H9 (cell line): Measurements from ENCODE around the gene IGLON5. TPM values are rescaled to one million over a fixed set of nuclear protein-coding genes. Genes with fewer than 3 reads are reported as not detected.

Experiments
- DNase-seq: peaks from one replicate; pipeline ENCODE4 v3.0.0-alpha.2; 2017
- H2AFZ ChIP-seq: one replicate; pipeline ENCODE4 v1.6.1; 2013; ENCODE audit warnings: mild to moderate bottlenecking, low read length, control low read depth, moderate library complexity
- H2AK5ac ChIP-seq: 2 replicates; pipeline ENCODE4 v1.6.1; 2013; ENCODE audit warnings: low read length, control low read depth, mixed read lengths; ENCODE audit not compliant: insufficient read length
- H2BK120ac ChIP-seq: one replicate; pipeline ENCODE4 v1.6.1; 2013; ENCODE audit warnings: low read depth, mild to moderate bottlenecking, low read length, control low read depth, inconsistent platforms; ENCODE audit not compliant: poor library complexity, severe bottlenecking
- H2BK12ac ChIP-seq: 2 replicates; pipeline ENCODE4 v1.6.1; 2013; ENCODE audit warnings: low read length, control low read depth, mixed read lengths, low read depth; ENCODE audit not compliant: insufficient read length
- H2BK15ac ChIP-seq: 2 replicates; pipeline ENCODE4 v1.6.1; 2013; ENCODE audit warnings: low read depth, low read length, control low read depth
- H2BK20ac ChIP-seq: one replicate; pipeline ENCODE4 v1.6.1; 2013; ENCODE audit warnings: low read depth, mild to moderate bottlenecking, low read length, control low read depth, inconsistent platforms; ENCODE audit not compliant: poor library complexity, severe bottlenecking
- H2BK5ac ChIP-seq: 2 replicates; pipeline ENCODE4 v1.6.1; 2013; ENCODE audit warnings: low read length, control low read depth, mixed read lengths; ENCODE audit not compliant: insufficient read length
- H3K14ac ChIP-seq: 2 replicates; pipeline ENCODE4 v1.6.1; 2013; ENCODE audit warnings: low read length, control low read depth; ENCODE audit not compliant: insufficient read depth
- H3K18ac ChIP-seq: 2 replicates; pipeline ENCODE4 v1.6.1; 2013; ENCODE audit warnings: low read depth, mild to moderate bottlenecking, mixed read lengths, low read length, control low read depth; ENCODE audit not compliant: insufficient read length
- H3K23ac ChIP-seq: 2 replicates; pipeline ENCODE4 v1.6.1; 2013; ENCODE audit warnings: low read length, control low read depth, mixed read lengths, low read depth; ENCODE audit not compliant: insufficient read length
- H3K23me2 ChIP-seq: 2 replicates; pipeline ENCODE4 v1.6.1; 2013; ENCODE audit warnings: low read depth, mild to moderate bottlenecking, mixed read lengths, low read length, control low read depth; ENCODE audit not compliant: insufficient read length, poor library complexity, severe bottlenecking
- H3K27ac ChIP-seq: 2 replicates; pipeline ENCODE4 v1.5.1; 2013; ENCODE audit warnings: low read length, control low read depth, mixed read lengths, low read depth; ENCODE audit not compliant: insufficient read length
- H3K27me3 ChIP-seq: 2 replicates; pipeline ENCODE4 v1.6.1; 2013; ENCODE audit warnings: low read length, control low read depth, inconsistent platforms; ENCODE audit not compliant: insufficient read depth
- H3K4ac ChIP-seq: 2 replicates; pipeline ENCODE4 v1.6.1; 2013; ENCODE audit warnings: low read depth, mild to moderate bottlenecking, control low read depth, inconsistent platforms, low read length, moderate library complexity
- H3K4me1 ChIP-seq: 2 replicates; pipeline ENCODE4 v1.6.1; 2013; ENCODE audit warnings: low read length, control low read depth, inconsistent platforms; ENCODE audit not compliant: insufficient read depth
- H3K4me2 ChIP-seq: 2 replicates; pipeline ENCODE4 v1.6.1; 2013; ENCODE audit warnings: low read length, control low read depth, mixed read lengths; ENCODE audit not compliant: insufficient read length, insufficient read depth
- H3K56ac ChIP-seq: 2 replicates; pipeline ENCODE4 v1.6.1; 2013; ENCODE audit warnings: low read depth, mild to moderate bottlenecking, mixed read lengths, low read length, control low read depth; ENCODE audit not compliant: insufficient read length
- H3K79me1 ChIP-seq: 2 replicates; pipeline ENCODE4 v1.6.1; 2013; ENCODE audit warnings: low read depth, mild to moderate bottlenecking, moderate library complexity, low read length, control low read depth, inconsistent platforms; ENCODE audit not compliant: insufficient read depth, poor library complexity, severe bottlenecking
- H3K79me2 ChIP-seq: 2 replicates; pipeline ENCODE4 v1.6.1; 2013; ENCODE audit warnings: low read length, control low read depth, inconsistent platforms; ENCODE audit not compliant: insufficient read depth
- H3K9ac ChIP-seq: 2 replicates; pipeline ENCODE4 v1.6.1; 2013; ENCODE audit warnings: low read length, control low read depth, mixed read lengths; ENCODE audit not compliant: insufficient read length; ENCODE audit errors: extremely low read depth
- H3K9me3 ChIP-seq: one replicate; pipeline ENCODE4 v1.6.1; 2013; ENCODE audit warnings: low read depth, low read length, inconsistent platforms; ENCODE audit not compliant: control insufficient read depth
- H3T11ph ChIP-seq: one replicate; pipeline ENCODE4 v1.6.1; 2013; ENCODE audit warnings: mild to moderate bottlenecking, low read length, control low read depth, inconsistent platforms
- H4K20me1 ChIP-seq: one replicate; pipeline ENCODE4 v1.6.1; 2013; ENCODE audit not compliant: control insufficient read depth, insufficient read length, insufficient read depth
- H4K5ac ChIP-seq: 2 replicates; pipeline ENCODE4 v1.6.1; 2013; ENCODE audit warnings: low read depth, mild to moderate bottlenecking, mixed read lengths, low read length, control low read depth; ENCODE audit not compliant: insufficient read length
- H4K8ac ChIP-seq: replicated peaks from 2 replicates; pipeline ENCODE4 v1.6.1; 2013; ENCODE audit warnings: low read length, control low read depth, mixed read lengths, low read depth; ENCODE audit not compliant: insufficient read length
- H4K91ac ChIP-seq: 2 replicates; pipeline ENCODE4 v1.6.1; 2013; ENCODE audit warnings: low read depth, mild to moderate bottlenecking, moderate library complexity, mixed read lengths, low read length, control low read depth; ENCODE audit not compliant: insufficient read length
- H3K27ac Mint-ChIP-seq, 3 experiments: 2 replicates in 2 of 3; 3 replicates in 1 of 3; pipeline ENCODE4 v1.8.0; 2020 to 2021; ENCODE audit warnings: mixed read lengths in 3 of 3, mild to moderate bottlenecking in 1 of 3, moderate library complexity in 1 of 3
- H3K27me3 Mint-ChIP-seq: 2 replicates; pipeline ENCODE4 v1.8.0; 2021; ENCODE audit warnings: low read depth, mild to moderate bottlenecking, moderate library complexity, mixed read lengths
- H3K36me3 Mint-ChIP-seq, 3 experiments: 2 replicates in 2 of 3; 3 replicates in 1 of 3; pipeline ENCODE4 v1.8.0; 2020 to 2021; ENCODE audit warnings: low read depth in 3 of 3, mixed read lengths in 3 of 3; ENCODE audit not compliant: insufficient read depth in 1 of 3
- H3K4me1 Mint-ChIP-seq, 2 experiments: 2 replicates each; pipeline ENCODE4 v1.8.0; 2020; ENCODE audit warnings: mixed read lengths in 2 of 2
- H3K4me3 Mint-ChIP-seq, 2 experiments: 2 replicates in 1 of 2; 3 replicates in 1 of 2; pipeline ENCODE4 v1.8.0; 2020 to 2021; ENCODE audit warnings: mild to moderate bottlenecking in 2 of 2, mixed read lengths in 2 of 2, moderate library complexity in 1 of 2
- H3K9me3 Mint-ChIP-seq, 2 experiments: 2 replicates in 1 of 2; 3 replicates in 1 of 2; pipeline ENCODE4 v1.8.0; 2020; ENCODE audit warnings: mild to moderate bottlenecking in 2 of 2, mixed read lengths in 2 of 2, moderate library complexity in 1 of 2
- WGBS: extraction: QIAGEN DNeasy Blood & Tissue Kit; methylation state at CpG from one replicate; pipeline ENCODE4 v1.1.7; 2013; ENCODE audit warnings: missing lambda C conversion rate, low lambda C conversion rate, mixed read lengths; ENCODE audit not compliant: insufficient read length; ENCODE audit errors: extremely low coverage; 5-methylcytosine and 5-hydroxymethylcytosine counted together
- total RNA-seq: library from RNA; stranded (reverse); gene quantifications from 2 replicates; pipeline ENCODE4 v1.2.1, GENCODE V29; 2021
- TF ChIP-seq, protein P1 (sequence below): fragments of 200-600 bp; sonication (generic); conservative IDR thresholded peaks from 3 replicates; pipeline ENCODE4 v1.8.0; 2021; ENCODE audit warnings: antibody characterized with exemption, mild to moderate bottlenecking

The IGLON5 gene
- total RNA-seq, 1 experiment from 2014 or later = 41.4 TPM

DNA sequence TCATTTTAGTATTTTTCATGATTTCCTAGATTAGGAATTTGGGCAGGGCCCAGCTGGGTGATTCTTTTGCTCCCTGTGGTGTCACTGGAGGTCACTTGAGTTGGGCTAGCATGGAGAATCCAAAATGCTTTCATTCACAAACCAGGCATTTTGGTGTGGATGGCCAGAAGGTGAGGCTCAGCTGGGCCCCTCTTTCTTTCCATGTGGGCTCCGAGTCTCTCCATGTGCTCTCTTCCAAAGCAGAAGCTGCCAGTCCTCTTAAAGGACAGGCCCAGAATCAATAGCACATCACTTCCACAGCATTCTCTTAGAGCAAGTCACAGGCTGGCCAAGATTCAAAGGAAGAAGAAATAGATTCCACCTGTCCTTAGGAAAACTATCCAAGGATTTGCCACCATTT, 21.8 kb upstream of the IGLON5 start:
- H3K27ac Mint-ChIP-seq = no peak overlapping the region
- H2BK5ac ChIP-seq = no peak overlapping the region
- H3K4me1 ChIP-seq = peaks cover 14% of the 10 kb centered on the region; the same call in 1 of the 2 replicates
- no peak overlapping the region for H2BK12ac ChIP-seq
- peaks cover 0 to 3% (median 2%) of the 10 kb centered on the region in 3 experiments; a peak in 1 of 7 replicates for H3K36me3 Mint-ChIP-seq
- TF ChIP-seq, protein P1, sequence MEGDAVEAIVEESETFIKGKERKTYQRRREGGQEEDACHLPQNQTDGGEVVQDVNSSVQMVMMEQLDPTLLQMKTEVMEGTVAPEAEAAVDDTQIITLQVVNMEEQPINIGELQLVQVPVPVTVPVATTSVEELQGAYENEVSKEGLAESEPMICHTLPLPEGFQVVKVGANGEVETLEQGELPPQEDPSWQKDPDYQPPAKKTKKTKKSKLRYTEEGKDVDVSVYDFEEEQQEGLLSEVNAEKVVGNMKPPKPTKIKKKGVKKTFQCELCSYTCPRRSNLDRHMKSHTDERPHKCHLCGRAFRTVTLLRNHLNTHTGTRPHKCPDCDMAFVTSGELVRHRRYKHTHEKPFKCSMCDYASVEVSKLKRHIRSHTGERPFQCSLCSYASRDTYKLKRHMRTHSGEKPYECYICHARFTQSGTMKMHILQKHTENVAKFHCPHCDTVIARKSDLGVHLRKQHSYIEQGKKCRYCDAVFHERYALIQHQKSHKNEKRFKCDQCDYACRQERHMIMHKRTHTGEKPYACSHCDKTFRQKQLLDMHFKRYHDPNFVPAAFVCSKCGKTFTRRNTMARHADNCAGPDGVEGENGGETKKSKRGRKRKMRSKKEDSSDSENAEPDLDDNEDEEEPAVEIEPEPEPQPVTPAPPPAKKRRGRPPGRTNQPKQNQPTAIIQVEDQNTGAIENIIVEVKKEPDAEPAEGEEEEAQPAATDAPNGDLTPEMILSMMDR = no peak
- H3K4ac ChIP-seq = no peak overlapping the region
- H2AK5ac ChIP-seq = no peak overlapping the region
- no peaks in the 10 kb centered on the region for H3K79me1 ChIP-seq
- no peaks in the 10 kb centered on the region for H3K9me3 ChIP-seq
- H3K23me2 ChIP-seq = no peaks in the 10 kb centered on the region
- H3K18ac ChIP-seq = no peak overlapping the region
- no peak overlapping the region for H3K4me3 Mint-ChIP-seq
- no peak overlapping the region for H4K91ac ChIP-seq
- H3K27ac ChIP-seq = no peak overlapping the region
- no peak overlapping the region for H2BK120ac ChIP-seq
- no peaks in the 10 kb centered on the region for H4K20me1 ChIP-seq
- H3K27me3 ChIP-seq = no peaks in the 10 kb centered on the region
- H3K56ac ChIP-seq = no peak overlapping the region
- no peaks in the 10 kb centered on the region for H3K9me3 Mint-ChIP-seq
- no peak for DNase-seq
- H3K27me3 Mint-ChIP-seq = peaks cover 10% of the 10 kb centered on the region
- no peaks in the 10 kb centered on the region for H3K79me2 ChIP-seq
- H4K5ac ChIP-seq = no peak overlapping the region
- no peak overlapping the region for H3K14ac ChIP-seq
- H3K4me2 ChIP-seq = no peak overlapping the region
- H3K23ac ChIP-seq = no peak overlapping the region
- H2AFZ ChIP-seq = no peak overlapping the region
- no peak overlapping the region for H3T11ph ChIP-seq
- H3K4me1 Mint-ChIP-seq = peaks cover 28% of the 10 kb centered on the region in 2 experiments
- no peak overlapping the region for H3K9ac ChIP-seq
- H2BK15ac ChIP-seq = no peak overlapping the region
- no CpG with 5 or more reads among the region's 1 CpG for WGBS
- no peak overlapping the region for H2BK20ac ChIP-seq
- H4K8ac ChIP-seq = no peak overlapping the region
